H9 (cell line): Measurements from ENCODE around the gene TUBB1. TPM values are rescaled to one million over a fixed set of nuclear protein-coding genes. Genes with fewer than 3 reads are reported as not detected.

Source experiments
- DNase-seq: peaks from one replicate; pipeline ENCODE4 v3.0.0-alpha.2; 2017
- H2AFZ ChIP-seq: one replicate; pipeline ENCODE4 v1.6.1; 2013; ENCODE audit warnings: mild to moderate bottlenecking, low read length, control low read depth, moderate library complexity
- H2AK5ac ChIP-seq: 2 replicates; pipeline ENCODE4 v1.6.1; 2013; ENCODE audit warnings: low read length, control low read depth, mixed read lengths; ENCODE audit not compliant: insufficient read length
- H2BK120ac ChIP-seq: one replicate; pipeline ENCODE4 v1.6.1; 2013; ENCODE audit warnings: low read depth, mild to moderate bottlenecking, low read length, control low read depth, inconsistent platforms; ENCODE audit not compliant: poor library complexity, severe bottlenecking
- H2BK12ac ChIP-seq: 2 replicates; pipeline ENCODE4 v1.6.1; 2013; ENCODE audit warnings: low read length, control low read depth, mixed read lengths, low read depth; ENCODE audit not compliant: insufficient read length
- H2BK15ac ChIP-seq: 2 replicates; pipeline ENCODE4 v1.6.1; 2013; ENCODE audit warnings: low read depth, low read length, control low read depth
- H2BK20ac ChIP-seq: one replicate; pipeline ENCODE4 v1.6.1; 2013; ENCODE audit warnings: low read depth, mild to moderate bottlenecking, low read length, control low read depth, inconsistent platforms; ENCODE audit not compliant: poor library complexity, severe bottlenecking
- H2BK5ac ChIP-seq: 2 replicates; pipeline ENCODE4 v1.6.1; 2013; ENCODE audit warnings: low read length, control low read depth, mixed read lengths; ENCODE audit not compliant: insufficient read length
- H3K14ac ChIP-seq: 2 replicates; pipeline ENCODE4 v1.6.1; 2013; ENCODE audit warnings: low read length, control low read depth; ENCODE audit not compliant: insufficient read depth
- H3K18ac ChIP-seq: 2 replicates; pipeline ENCODE4 v1.6.1; 2013; ENCODE audit warnings: low read depth, mild to moderate bottlenecking, mixed read lengths, low read length, control low read depth; ENCODE audit not compliant: insufficient read length
- H3K23ac ChIP-seq: 2 replicates; pipeline ENCODE4 v1.6.1; 2013; ENCODE audit warnings: low read length, control low read depth, mixed read lengths, low read depth; ENCODE audit not compliant: insufficient read length
- H3K23me2 ChIP-seq: 2 replicates; pipeline ENCODE4 v1.6.1; 2013; ENCODE audit warnings: low read depth, mild to moderate bottlenecking, mixed read lengths, low read length, control low read depth; ENCODE audit not compliant: insufficient read length, poor library complexity, severe bottlenecking
- H3K27ac ChIP-seq: 2 replicates; pipeline ENCODE4 v1.5.1; 2013; ENCODE audit warnings: low read length, control low read depth, mixed read lengths, low read depth; ENCODE audit not compliant: insufficient read length
- H3K27me3 ChIP-seq: 2 replicates; pipeline ENCODE4 v1.6.1; 2013; ENCODE audit warnings: low read length, control low read depth, inconsistent platforms; ENCODE audit not compliant: insufficient read depth
- H3K4ac ChIP-seq: 2 replicates; pipeline ENCODE4 v1.6.1; 2013; ENCODE audit warnings: low read depth, mild to moderate bottlenecking, control low read depth, inconsistent platforms, low read length, moderate library complexity
- H3K4me1 ChIP-seq: 2 replicates; pipeline ENCODE4 v1.6.1; 2013; ENCODE audit warnings: low read length, control low read depth, inconsistent platforms; ENCODE audit not compliant: insufficient read depth
- H3K4me2 ChIP-seq: 2 replicates; pipeline ENCODE4 v1.6.1; 2013; ENCODE audit warnings: low read length, control low read depth, mixed read lengths; ENCODE audit not compliant: insufficient read length, insufficient read depth
- H3K56ac ChIP-seq: 2 replicates; pipeline ENCODE4 v1.6.1; 2013; ENCODE audit warnings: low read depth, mild to moderate bottlenecking, mixed read lengths, low read length, control low read depth; ENCODE audit not compliant: insufficient read length
- H3K79me1 ChIP-seq: 2 replicates; pipeline ENCODE4 v1.6.1; 2013; ENCODE audit warnings: low read depth, mild to moderate bottlenecking, moderate library complexity, low read length, control low read depth, inconsistent platforms; ENCODE audit not compliant: insufficient read depth, poor library complexity, severe bottlenecking
- H3K79me2 ChIP-seq: 2 replicates; pipeline ENCODE4 v1.6.1; 2013; ENCODE audit warnings: low read length, control low read depth, inconsistent platforms; ENCODE audit not compliant: insufficient read depth
- H3K9ac ChIP-seq: 2 replicates; pipeline ENCODE4 v1.6.1; 2013; ENCODE audit warnings: low read length, control low read depth, mixed read lengths; ENCODE audit not compliant: insufficient read length; ENCODE audit errors: extremely low read depth
- H3K9me3 ChIP-seq: one replicate; pipeline ENCODE4 v1.6.1; 2013; ENCODE audit warnings: low read depth, low read length, inconsistent platforms; ENCODE audit not compliant: control insufficient read depth
- H3T11ph ChIP-seq: one replicate; pipeline ENCODE4 v1.6.1; 2013; ENCODE audit warnings: mild to moderate bottlenecking, low read length, control low read depth, inconsistent platforms
- H4K20me1 ChIP-seq: one replicate; pipeline ENCODE4 v1.6.1; 2013; ENCODE audit not compliant: control insufficient read depth, insufficient read length, insufficient read depth
- H4K5ac ChIP-seq: 2 replicates; pipeline ENCODE4 v1.6.1; 2013; ENCODE audit warnings: low read depth, mild to moderate bottlenecking, mixed read lengths, low read length, control low read depth; ENCODE audit not compliant: insufficient read length
- H4K8ac ChIP-seq: replicated peaks from 2 replicates; pipeline ENCODE4 v1.6.1; 2013; ENCODE audit warnings: low read length, control low read depth, mixed read lengths, low read depth; ENCODE audit not compliant: insufficient read length
- H4K91ac ChIP-seq: 2 replicates; pipeline ENCODE4 v1.6.1; 2013; ENCODE audit warnings: low read depth, mild to moderate bottlenecking, moderate library complexity, mixed read lengths, low read length, control low read depth; ENCODE audit not compliant: insufficient read length
- H3K27ac Mint-ChIP-seq, 3 experiments: 2 replicates in 2 of 3; 3 replicates in 1 of 3; pipeline ENCODE4 v1.8.0; 2020 to 2021; ENCODE audit warnings: mixed read lengths in 3 of 3, mild to moderate bottlenecking in 1 of 3, moderate library complexity in 1 of 3
- H3K27me3 Mint-ChIP-seq: 2 replicates; pipeline ENCODE4 v1.8.0; 2021; ENCODE audit warnings: low read depth, mild to moderate bottlenecking, moderate library complexity, mixed read lengths
- H3K36me3 Mint-ChIP-seq, 3 experiments: 2 replicates in 2 of 3; 3 replicates in 1 of 3; pipeline ENCODE4 v1.8.0; 2020 to 2021; ENCODE audit warnings: low read depth in 3 of 3, mixed read lengths in 3 of 3; ENCODE audit not compliant: insufficient read depth in 1 of 3
- H3K4me1 Mint-ChIP-seq, 2 experiments: 2 replicates each; pipeline ENCODE4 v1.8.0; 2020; ENCODE audit warnings: mixed read lengths in 2 of 2
- H3K4me3 Mint-ChIP-seq, 2 experiments: 2 replicates in 1 of 2; 3 replicates in 1 of 2; pipeline ENCODE4 v1.8.0; 2020 to 2021; ENCODE audit warnings: mild to moderate bottlenecking in 2 of 2, mixed read lengths in 2 of 2, moderate library complexity in 1 of 2
- H3K9me3 Mint-ChIP-seq, 2 experiments: 2 replicates in 1 of 2; 3 replicates in 1 of 2; pipeline ENCODE4 v1.8.0; 2020; ENCODE audit warnings: mild to moderate bottlenecking in 2 of 2, mixed read lengths in 2 of 2, moderate library complexity in 1 of 2
- CTCF ChIP-seq: fragments of 200-600 bp; sonication (generic); conservative IDR thresholded peaks from 3 replicates; pipeline ENCODE4 v1.8.0; 2021; ENCODE audit warnings: antibody characterized with exemption, mild to moderate bottlenecking
- WGBS: extraction: QIAGEN DNeasy Blood & Tissue Kit; methylation state at CpG from one replicate; pipeline ENCODE4 v1.1.7; 2013; ENCODE audit warnings: missing lambda C conversion rate, low lambda C conversion rate, mixed read lengths; ENCODE audit not compliant: insufficient read length; ENCODE audit errors: extremely low coverage; 5-methylcytosine and 5-hydroxymethylcytosine counted together
- total RNA-seq: library from RNA; stranded (reverse); gene quantifications from 2 replicates; pipeline ENCODE4 v1.2.1, GENCODE V29; 2021

The TUBB1 gene
- total RNA-seq, 1 experiment from 2014 or later, result not detected

- no peak overlapping the region for H4K8ac ChIP-seq
- H3K23me2 ChIP-seq, result no peaks in the 10 kb centered on the region
- no peak overlapping the region for H2BK20ac ChIP-seq
- no peak overlapping the region for H4K5ac ChIP-seq
- H4K91ac ChIP-seq, result no peak overlapping the region
- no peak for TF ChIP-seq CTCF
- no peak overlapping the region for H2BK5ac ChIP-seq
- Mint-ChIP-seq H3K4me3 (no peak overlapping the region), H3K4me1 (peaks cover 32 to 38% of the 10 kb centered on the region in 2 experiments), H3K9me3 (no peaks in the 10 kb centered on the region), H3K27ac (no peak overlapping the region), H3K27me3 (peaks cover 21% of the 10 kb centered on the region), H3K36me3 (peaks cover 27 to 71% (median 55%) of the 10 kb centered on the region in 3 experiments)
- no peaks in the 10 kb centered on the region for H3K4me1 ChIP-seq
- H2AFZ ChIP-seq, result no peak overlapping the region
- no peak overlapping the region for H2BK12ac ChIP-seq
- no CpG with 5 or more reads among the region's 2 CpGs for WGBS
- H3K4me2 ChIP-seq, result no peak overlapping the region
- no peak overlapping the region for H3K4ac ChIP-seq
- no peaks in the 10 kb centered on the region for H3K27me3 ChIP-seq
- H2AK5ac ChIP-seq, result no peak overlapping the region
- H3K79me2 ChIP-seq, result no peaks in the 10 kb centered on the region
- H3K56ac ChIP-seq, result no peak overlapping the region
- no peaks in the 10 kb centered on the region for H3K79me1 ChIP-seq
- H3K14ac ChIP-seq, result no peak overlapping the region
- H3K18ac ChIP-seq, result no peak overlapping the region
- H3K27ac ChIP-seq, result no peak overlapping the region
- H3T11ph ChIP-seq, result no peak overlapping the region
- H2BK120ac ChIP-seq, result no peak overlapping the region
- H3K9ac ChIP-seq, result no peak overlapping the region
- H2BK15ac ChIP-seq, result no peak overlapping the region
- no peak overlapping the region for H3K23ac ChIP-seq
- no peaks in the 10 kb centered on the region for H3K9me3 ChIP-seq
- H4K20me1 ChIP-seq, result no peaks in the 10 kb centered on the region
- no peak for DNase-seq
These were observed 5.9 kb downstream of the TUBB1 start for GRCh38 chr20:59025086-59025485.
